ENCODE data around the gene CTCF.
A peak's percentile ranks its signal among the peaks of the same experiment; 100 is the strongest.

Gene CTCF

GRCh38 chr16:67535201-67535600, 27.1 kb upstream of the CTCF start:
- no peak for DNase-seq

GRCh38 chr16:67537270-67537635, 25.1 kb upstream of the CTCF start:
- peak; percentile 36 for DNase-seq

- peak; percentile 63 for DNase-seq
These were observed 24.4 kb upstream of the CTCF start for GRCh38 chr16:67537636-67538591.

GRCh38 chr16:67538666-67539101, 23.6 kb upstream of the CTCF start:
- DNase-seq, result no peak

GRCh38 chr16:67539271-67539670, 23.1 kb upstream of the CTCF start:
- no peak for DNase-seq

GRCh38 chr16:67539691-67540635, 22.4 kb upstream of the CTCF start:
- DNase-seq, result no peak

- DNase-seq, result no peak
These were observed 21.6 kb upstream of the CTCF start for GRCh38 chr16:67540756-67541155.

- DNase-seq, result no peak
These were observed 20.7 kb upstream of the CTCF start for GRCh38 chr16:67541391-67542263.

GRCh38 chr16:67542464-67542863, 19.9 kb upstream of the CTCF start:
- DNase-seq, result peak; percentile 61

GRCh38 chr16:67543036-67543435, 19.3 kb upstream of the CTCF start:
- DNase-seq, result no peak

GRCh38 chr16:67543582-67543981, 18.7 kb upstream of the CTCF start:
- DNase-seq, result no peak

GRCh38 chr16:67544329-67544841, 17.9 kb upstream of the CTCF start:
- no peak for DNase-seq

- DNase-seq, result no peak
These were observed 17.3 kb upstream of the CTCF start for GRCh38 chr16:67544844-67545664.

- DNase-seq, result no peak
These were observed 16.7 kb upstream of the CTCF start for GRCh38 chr16:67545665-67546024.

- DNase-seq, result no peak
These were observed 16.2 kb upstream of the CTCF start for GRCh38 chr16:67546091-67546501.

GRCh38 chr16:67546761-67547422, 15.4 kb upstream of the CTCF start:
- DNase-seq, result peak; percentile 65

GRCh38 chr16:67547423-67548264, 14.7 kb upstream of the CTCF start:
- DNase-seq, result peak; percentile 25

GRCh38 chr16:67548265-67549126, 13.8 kb upstream of the CTCF start:
- DNase-seq, result no peak

GRCh38 chr16:67549240-67549639, 13.1 kb upstream of the CTCF start:
- no peak for DNase-seq

Data from effector CD8-positive, alpha-beta T cell (primary cell).